IPS-15b (cell line): ENCODE data around the gene CRYBG1.

Experiments used
- H3K27me3 ChIP-seq: one replicate; pipeline ENCODE4 v1.6.1; 2013; ENCODE audit warnings: low read length; ENCODE audit not compliant: control insufficient read depth, insufficient read depth
- H3K36me3 ChIP-seq: one replicate; pipeline ENCODE4 v1.6.1; 2013; ENCODE audit warnings: low read length; ENCODE audit not compliant: control insufficient read depth, insufficient read depth
- H3K4me1 ChIP-seq: one replicate; pipeline ENCODE4 v1.6.1; 2013; ENCODE audit warnings: mild to moderate bottlenecking, low read length; ENCODE audit not compliant: control insufficient read depth, insufficient read depth
- H3K4me3 ChIP-seq: one replicate; pipeline ENCODE4 v1.5.1; 2013; ENCODE audit warnings: low read depth, low read length
- H3K9ac ChIP-seq: one replicate; pipeline ENCODE4 v1.6.1; 2013; ENCODE audit warnings: low read depth, mild to moderate bottlenecking, low read length
- H3K9me3 ChIP-seq: one replicate; pipeline ENCODE4 v1.6.1; 2013; ENCODE audit warnings: mild to moderate bottlenecking, low read length; ENCODE audit not compliant: control insufficient read depth, insufficient read depth

The CRYBG1 gene

GRCh38 chr6:106452628-106453027 is 92.1 kb downstream of the CRYBG1 start:
- no peaks in the 10 kb centered on the region for H3K27me3 ChIP-seq
- no peaks in the 10 kb centered on the region for H3K36me3 ChIP-seq
- no peak overlapping the region for H3K9ac ChIP-seq
- H3K4me3 ChIP-seq: no peak overlapping the region
- peaks cover 5% of the 10 kb centered on the region for H3K4me1 ChIP-seq
- H3K9me3 ChIP-seq: no peaks in the 10 kb centered on the region

GRCh38 chr6:106453756-106454367 is 93.3 kb downstream of the CRYBG1 start:
- Histone ChIP-seq H3K4me3 (peak overlapping the region; percentile 37), H3K9ac (no peak overlapping the region), H3K9me3 (no peaks in the 10 kb centered on the region), H3K27me3 (no peaks in the 10 kb centered on the region), H3K4me1 (peaks cover 8% of the 10 kb centered on the region), H3K36me3 (no peaks in the 10 kb centered on the region)

- no peaks in the 10 kb centered on the region for H3K9me3 ChIP-seq
- H3K9ac ChIP-seq: no peak overlapping the region
- H3K36me3 ChIP-seq: no peaks in the 10 kb centered on the region
- H3K4me1 ChIP-seq: peaks cover 13% of the 10 kb centered on the region
- H3K4me3 ChIP-seq: no peak overlapping the region
- H3K27me3 ChIP-seq: no peaks in the 10 kb centered on the region
Measured at GRCh38 chr6:106456756-106457155, 96.2 kb downstream of the CRYBG1 start.

- Histone ChIP-seq H3K36me3 (no peaks in the 10 kb centered on the region), H3K9ac (no peak overlapping the region), H3K4me1 (peaks cover 14% of the 10 kb centered on the region), H3K4me3 (no peak overlapping the region), H3K9me3 (no peaks in the 10 kb centered on the region), H3K27me3 (no peaks in the 10 kb centered on the region)
Measured at GRCh38 chr6:106458021-106458986, 97.8 kb downstream of the CRYBG1 start.

- Histone ChIP-seq H3K9me3 (no peaks in the 10 kb centered on the region), H3K4me1 (peaks cover 9% of the 10 kb centered on the region), H3K36me3 (no peaks in the 10 kb centered on the region), H3K9ac (no peak overlapping the region), H3K4me3 (no peak overlapping the region), H3K27me3 (no peaks in the 10 kb centered on the region)
Measured at GRCh38 chr6:106460481-106460880, 100.0 kb downstream of the CRYBG1 start.

GRCh38 chr6:106461084-106461483 is 100.6 kb downstream of the CRYBG1 start:
- Histone ChIP-seq H3K9ac (no peak overlapping the region), H3K27me3 (no peaks in the 10 kb centered on the region), H3K9me3 (no peaks in the 10 kb centered on the region), H3K4me1 (peaks cover 11% of the 10 kb centered on the region), H3K4me3 (no peak overlapping the region), H3K36me3 (no peaks in the 10 kb centered on the region)

GRCh38 chr6:106462923-106463557 is 102.5 kb downstream of the CRYBG1 start:
- H3K9me3 ChIP-seq: no peaks in the 10 kb centered on the region
- H3K9ac ChIP-seq: no peak overlapping the region
- peaks cover 13% of the 10 kb centered on the region for H3K4me1 ChIP-seq
- H3K27me3 ChIP-seq: no peaks in the 10 kb centered on the region
- no peaks in the 10 kb centered on the region for H3K36me3 ChIP-seq
- H3K4me3 ChIP-seq: no peak overlapping the region

- peaks cover 10% of the 10 kb centered on the region for H3K4me1 ChIP-seq
- no peaks in the 10 kb centered on the region for H3K27me3 ChIP-seq
- no peaks in the 10 kb centered on the region for H3K9me3 ChIP-seq
- H3K9ac ChIP-seq: no peak overlapping the region
- no peak overlapping the region for H3K4me3 ChIP-seq
- no peaks in the 10 kb centered on the region for H3K36me3 ChIP-seq
Measured at GRCh38 chr6:106466211-106466610, 105.7 kb downstream of the CRYBG1 start.

GRCh38 chr6:106468935-106469334 is 108.4 kb downstream of the CRYBG1 start:
- peaks cover 4% of the 10 kb centered on the region for H3K4me1 ChIP-seq
- H3K4me3 ChIP-seq: no peak overlapping the region
- no peaks in the 10 kb centered on the region for H3K9me3 ChIP-seq
- no peaks in the 10 kb centered on the region for H3K27me3 ChIP-seq
- H3K9ac ChIP-seq: no peak overlapping the region
- no peaks in the 10 kb centered on the region for H3K36me3 ChIP-seq

GRCh38 chr6:106469882-106470281 is 109.4 kb downstream of the CRYBG1 start:
- peaks cover 4% of the 10 kb centered on the region for H3K4me1 ChIP-seq
- no peak overlapping the region for H3K9ac ChIP-seq
- no peak overlapping the region for H3K4me3 ChIP-seq
- no peaks in the 10 kb centered on the region for H3K9me3 ChIP-seq
- no peaks in the 10 kb centered on the region for H3K27me3 ChIP-seq
- no peaks in the 10 kb centered on the region for H3K36me3 ChIP-seq

- Histone ChIP-seq H3K9me3 (no peaks in the 10 kb centered on the region), H3K4me3 (no peak overlapping the region), H3K36me3 (no peaks in the 10 kb centered on the region), H3K9ac (no peak overlapping the region), H3K4me1 (peaks cover 4% of the 10 kb centered on the region), H3K27me3 (no peaks in the 10 kb centered on the region)
Measured at GRCh38 chr6:106470316-106470715, 109.8 kb downstream of the CRYBG1 start.
